ENCODE measurements around the gene MYRF. TPM values are rescaled to one million over a fixed set of nuclear protein-coding genes. Genes with fewer than 3 reads are reported as not detected.

MYRF gene
- total and polyA plus RNA-seq, 2 of the 13 experiments (the other 11 are each of a cell fraction or from before 2014, with no cell fraction given), result 10.2 to 25.9 TPM

DNA sequence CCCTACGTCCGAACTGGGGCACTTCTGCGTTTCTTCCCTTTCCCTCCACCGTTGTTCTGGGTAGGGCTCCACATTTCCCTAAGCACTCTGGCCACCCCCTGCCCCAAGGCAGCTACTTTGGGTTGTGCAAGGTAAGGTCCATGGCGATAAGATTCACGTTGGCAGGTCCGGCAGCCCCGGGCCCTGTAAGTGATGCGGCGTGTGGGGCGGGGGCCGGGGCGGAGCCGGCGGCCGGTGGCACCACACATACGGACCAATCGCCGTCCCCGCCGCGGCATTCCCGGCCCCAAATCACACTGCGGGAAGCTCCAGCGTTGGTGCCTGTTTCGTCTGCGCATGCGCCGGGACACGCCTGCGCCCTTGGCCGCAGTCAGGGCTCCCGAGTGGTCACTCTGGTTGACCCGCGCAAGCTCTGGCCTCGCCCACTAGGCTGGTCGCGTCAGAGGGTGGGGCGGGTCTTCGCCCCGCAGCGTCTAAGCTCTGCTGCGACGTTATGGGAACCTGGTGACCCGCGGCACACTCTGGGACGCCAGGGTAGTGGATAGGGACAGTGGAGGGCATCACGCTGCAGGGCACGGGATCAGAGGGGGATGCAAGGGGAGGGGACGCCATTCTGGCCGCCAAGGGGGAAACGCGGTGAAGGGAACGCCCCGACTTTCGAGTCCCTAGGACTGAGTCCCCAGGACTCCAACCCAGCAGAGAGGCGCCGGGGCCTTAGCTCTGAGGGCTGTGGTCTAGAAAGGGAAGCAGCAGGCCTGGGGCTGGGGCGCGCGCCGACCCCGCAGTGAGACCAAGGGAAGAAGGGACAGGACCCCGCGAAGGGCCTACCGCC lies 62.7 kb downstream of the MYRF start (continued):
- TF ChIP-seq, protein P1, sequence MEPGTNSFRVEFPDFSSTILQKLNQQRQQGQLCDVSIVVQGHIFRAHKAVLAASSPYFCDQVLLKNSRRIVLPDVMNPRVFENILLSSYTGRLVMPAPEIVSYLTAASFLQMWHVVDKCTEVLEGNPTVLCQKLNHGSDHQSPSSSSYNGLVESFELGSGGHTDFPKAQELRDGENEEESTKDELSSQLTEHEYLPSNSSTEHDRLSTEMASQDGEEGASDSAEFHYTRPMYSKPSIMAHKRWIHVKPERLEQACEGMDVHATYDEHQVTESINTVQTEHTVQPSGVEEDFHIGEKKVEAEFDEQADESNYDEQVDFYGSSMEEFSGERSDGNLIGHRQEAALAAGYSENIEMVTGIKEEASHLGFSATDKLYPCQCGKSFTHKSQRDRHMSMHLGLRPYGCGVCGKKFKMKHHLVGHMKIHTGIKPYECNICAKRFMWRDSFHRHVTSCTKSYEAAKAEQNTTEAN (CRISPR knock-in tag; conservative IDR thresholded peaks at IDR 0.05), result 0 out of 2 replicates have a peak, but pooled peaks have one; percentile 58
- TF ChIP-seq BCLAF1 (IDR thresholded peaks at IDR 0.05), result no peak
- no peak for TF ChIP-seq ATRX (CRISPR knock-in tag; IDR thresholded peaks at IDR 0.05; ENCODE audit: borderline replicate concordance)
- TF ChIP-seq GATAD2A (CRISPR knock-in tag; IDR thresholded peaks at IDR 0.05), result peak; percentile 20; the same call in 1 of the 2 replicates
- no peak for TF ChIP-seq NR2F6 (IDR thresholded peaks at IDR 0.05)
- TF ChIP-seq NR2F6 (CRISPR knock-in tag; IDR thresholded peaks at IDR 0.05), result peak; percentile 31; the same call in 1 of the 2 replicates
- peak; percentile 56 for TF ChIP-seq HDAC2 (CRISPR knock-in tag; IDR thresholded peaks at IDR 0.05)
- peak; percentile 47; the same call in 1 of the 2 replicates for TF ChIP-seq ZNF143 (CRISPR knock-in tag; IDR thresholded peaks at IDR 0.05)
- TF ChIP-seq CREB1 (IDR thresholded peaks at IDR 0.05), result peak; percentile 87
- peak; percentile 84 for TF ChIP-seq CREB1 (CRISPR knock-in tag; IDR thresholded peaks at IDR 0.05)
- TF ChIP-seq AGO2 (optimal IDR thresholded peaks at IDR 0.05; ENCODE audit: low read depth, low read length), result peak; percentile 71
- TF ChIP-seq ZNF205 (CRISPR knock-in tag; IDR thresholded peaks at IDR 0.05), result no peak
- no peak for TF ChIP-seq LRRFIP1 (CRISPR knock-in tag; conservative IDR thresholded peaks at IDR 0.05)
- TF ChIP-seq ZBTB8A (CRISPR knock-in tag; IDR thresholded peaks at IDR 0.05; ENCODE audit: borderline replicate concordance, low read depth), result no peak
- no peak for TF ChIP-seq CCAR2 (optimal IDR thresholded peaks at IDR 0.05; ENCODE audit: low read depth, low read length)
- TF ChIP-seq ZNF354B (CRISPR knock-in tag; IDR thresholded peaks at IDR 0.05), result no peak
- peak; percentile 37; the same call in 1 of the 2 replicates for TF ChIP-seq RFX5 (IDR thresholded peaks at IDR 0.05; ENCODE audit: low read depth, low read length)
- no peak for TF ChIP-seq SMC3 (IDR thresholded peaks at IDR 0.05; ENCODE audit: low read length)
- TF ChIP-seq ZGPAT (CRISPR knock-in tag; IDR thresholded peaks at IDR 0.05), result peak; percentile 30
- 0 out of 2 replicates have a peak, but pooled peaks have one; percentile 46 for TF ChIP-seq TMF1 (CRISPR knock-in tag; IDR thresholded peaks at IDR 0.05; ENCODE audit: low read depth)
- no peak for TF ChIP-seq EZH2 (conservative IDR thresholded peaks at IDR 0.05; ENCODE audit: low read depth, low read length)
- no peak for TF ChIP-seq ELK4 (CRISPR knock-in tag; IDR thresholded peaks at IDR 0.05; ENCODE audit: borderline replicate concordance)

Measured in HepG2 (cell line).